HG03520 (cell line): ENCODE data around the gene RHOT2.

Experiments used
- ATAC-seq: cut with Tn5 transposase; IDR thresholded peaks from one replicate; pipeline ENCODE4 v1.9.1; 2021; ENCODE audit warnings: mild to moderate bottlenecking, moderate library complexity; ENCODE audit not compliant: unreplicated experiment

The RHOT2 gene

GRCh38 chr16:695355-696089, 27.6 kb downstream of the RHOT2 start:
- no peak for ATAC-seq

DNA sequence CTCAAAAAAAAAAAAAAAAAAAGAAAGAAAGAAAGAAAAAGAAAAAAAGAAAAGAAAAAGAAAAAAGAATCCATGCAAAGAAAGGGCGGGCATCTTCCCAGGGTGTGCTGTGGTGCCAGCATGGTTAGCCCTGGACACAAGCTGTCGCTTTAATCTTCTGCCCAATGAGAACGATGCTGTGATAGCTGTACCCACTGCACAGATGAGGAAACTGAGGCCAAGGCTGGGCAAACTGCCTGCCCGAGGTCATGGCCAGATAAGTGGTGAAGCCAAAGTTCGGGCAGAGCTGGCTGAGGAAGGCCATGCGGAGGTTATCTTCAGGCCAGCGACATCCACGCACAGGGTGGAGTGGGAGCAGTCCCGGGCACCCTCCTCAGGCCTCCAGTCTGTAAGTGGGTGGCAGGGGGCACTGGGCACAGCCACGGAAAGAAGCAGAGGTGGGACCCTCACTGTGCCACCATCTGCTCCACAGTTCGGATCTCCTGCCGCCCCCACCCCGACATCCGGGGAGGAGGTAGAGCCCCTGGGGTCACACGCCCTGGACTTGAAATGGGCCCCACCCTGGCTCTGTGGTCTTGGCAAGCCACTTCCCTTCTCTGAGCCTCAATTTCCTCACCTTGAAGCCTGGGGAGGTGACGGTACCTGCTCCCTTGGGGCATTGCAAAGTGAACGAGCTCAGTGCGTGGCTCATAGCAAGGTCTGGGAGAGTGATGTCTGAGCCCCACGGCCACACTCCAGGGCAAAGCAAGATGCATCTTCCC, 31.2 kb downstream of the RHOT2 start:
- ATAC-seq, result no peak

DNA sequence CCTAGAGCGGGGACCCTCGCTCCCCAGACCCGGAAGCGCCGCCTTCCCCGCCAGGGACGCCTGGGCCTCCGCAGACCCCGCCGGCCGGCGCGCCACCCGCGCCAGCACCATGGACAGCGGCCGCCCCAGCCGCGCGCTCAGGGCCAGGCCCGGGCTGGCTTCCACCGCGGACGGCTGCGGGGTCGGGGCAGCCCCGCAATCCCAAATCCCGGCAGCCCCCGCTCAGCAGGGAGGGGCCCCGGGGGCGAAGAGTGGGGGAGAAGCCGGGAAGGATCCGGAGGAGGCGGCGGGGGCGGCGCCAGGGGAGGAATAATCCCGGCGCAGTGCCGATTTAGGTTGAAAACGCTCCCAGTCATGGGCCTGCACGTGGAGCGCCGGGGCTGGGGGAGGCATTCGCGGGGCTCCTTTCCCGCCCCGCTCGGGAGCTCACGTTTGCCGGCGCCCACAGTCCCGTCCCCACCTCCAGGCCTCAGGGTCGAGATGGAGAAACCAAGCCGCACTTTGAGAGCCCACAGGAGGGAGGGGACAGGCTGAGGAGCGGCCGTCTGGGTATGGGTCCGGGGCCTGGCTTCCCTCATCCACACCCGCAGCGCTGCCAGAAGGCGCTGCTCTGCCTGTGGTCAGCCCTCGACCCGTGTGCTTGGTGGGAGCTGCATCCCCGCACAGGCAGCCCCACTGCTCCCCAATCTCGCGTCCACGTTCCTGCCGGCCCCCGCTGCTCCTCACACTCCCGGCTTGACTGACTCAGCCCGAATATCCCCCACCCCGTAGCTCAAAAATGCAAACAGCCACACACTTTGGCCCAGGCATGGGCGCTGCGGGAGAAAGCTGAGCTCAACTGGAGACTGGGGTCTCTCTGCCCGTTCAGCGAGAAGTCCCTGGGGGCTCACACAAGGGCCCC, 33.0 kb downstream of the RHOT2 start:
- no peak for ATAC-seq

- no peak for ATAC-seq
Observed at GRCh38 chr16:702341-702740, 34.4 kb downstream of the RHOT2 start.

DNA sequence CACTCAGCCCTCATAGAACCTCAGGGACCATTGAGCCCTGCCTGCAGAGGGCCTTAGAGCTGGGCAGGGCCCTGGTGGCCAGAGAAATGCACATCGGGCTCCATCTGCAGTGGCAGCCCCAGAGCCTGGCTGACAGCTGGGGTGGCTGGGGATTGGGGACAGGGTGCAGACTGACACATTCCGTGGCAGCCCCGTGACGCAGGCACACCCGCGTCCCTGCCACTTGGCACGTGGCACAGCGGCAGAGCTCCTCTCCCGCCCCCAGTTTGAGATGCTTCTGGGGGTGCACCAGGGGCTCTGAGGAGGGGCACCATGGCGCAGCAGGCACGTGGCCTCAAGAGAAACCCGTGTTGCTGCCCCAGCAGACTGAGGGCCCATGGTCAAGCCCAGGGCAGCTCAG, 35.5 kb downstream of the RHOT2 start:
- no peak for ATAC-seq

DNA sequence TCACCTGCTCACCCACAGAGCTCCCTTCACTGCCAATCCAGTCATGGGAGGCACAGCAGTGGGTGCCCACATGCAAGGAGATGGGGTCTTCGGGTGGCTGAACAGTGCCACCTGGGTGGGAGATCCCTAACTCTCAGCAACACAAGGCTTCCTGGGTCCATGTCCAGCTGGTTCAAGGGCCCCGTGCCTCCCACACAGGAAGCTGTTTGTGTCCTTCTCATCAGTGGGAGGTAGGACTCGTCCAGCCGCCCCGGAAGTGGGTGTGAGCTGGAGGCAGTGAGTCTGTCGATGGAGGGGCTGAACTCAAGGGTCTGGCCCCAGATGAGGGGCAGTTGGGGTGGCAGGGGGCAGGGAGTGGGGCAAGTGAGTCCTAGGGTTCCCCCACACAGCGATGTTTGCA, 36.1 kb downstream of the RHOT2 start:
- no peak for ATAC-seq

DNA sequence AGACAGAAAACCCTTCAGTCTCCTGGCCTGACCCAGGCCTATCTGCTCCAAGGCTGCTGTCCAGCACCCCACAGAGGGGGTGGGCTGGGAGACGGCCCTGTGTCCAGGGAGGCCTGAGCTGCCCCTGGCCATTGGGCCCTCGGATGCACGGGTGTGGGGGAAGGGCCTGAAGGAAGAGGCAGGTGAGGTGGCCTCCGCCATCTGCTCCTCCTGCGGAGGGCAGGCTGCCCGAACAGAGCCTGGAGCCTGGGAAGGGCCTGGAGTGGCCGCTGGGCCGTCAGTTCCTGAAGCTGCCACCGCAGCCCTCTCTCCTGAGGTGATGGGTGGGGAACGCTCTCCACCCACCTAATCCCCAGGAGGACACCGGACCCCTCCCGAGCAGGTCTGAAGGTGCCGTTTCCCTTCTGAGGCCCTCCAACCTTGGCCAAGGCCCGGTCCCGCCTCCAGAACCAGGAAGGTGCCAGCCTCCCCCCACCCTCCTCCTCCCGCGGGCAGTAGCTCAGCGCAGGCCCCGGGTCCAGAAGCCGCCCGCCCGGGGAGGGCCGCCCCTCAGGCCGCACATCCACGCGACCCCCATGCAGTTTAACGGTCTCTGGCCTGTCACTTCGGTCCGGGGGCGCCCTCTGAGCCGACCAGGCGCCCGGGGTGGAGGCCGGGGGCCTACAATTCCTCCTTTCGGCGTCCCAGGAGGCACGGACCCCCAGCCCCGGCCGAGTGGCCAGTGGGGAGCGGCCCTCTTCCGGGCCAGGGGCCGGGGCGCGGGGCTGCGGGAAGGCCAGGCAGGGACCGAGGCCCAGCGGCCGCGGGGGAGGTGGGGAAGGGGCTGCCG, 36.8 kb downstream of the RHOT2 start:
- no peak for ATAC-seq

- ATAC-seq, result no peak
Observed at GRCh38 chr16:705431-706188, 37.7 kb downstream of the RHOT2 start, which contains the start of gene FBXL16. TSS of gene FBXL16 (minus strand) at chr16:705801. CDS start at chr16:697405, 8,396 bp downstream.

DNA sequence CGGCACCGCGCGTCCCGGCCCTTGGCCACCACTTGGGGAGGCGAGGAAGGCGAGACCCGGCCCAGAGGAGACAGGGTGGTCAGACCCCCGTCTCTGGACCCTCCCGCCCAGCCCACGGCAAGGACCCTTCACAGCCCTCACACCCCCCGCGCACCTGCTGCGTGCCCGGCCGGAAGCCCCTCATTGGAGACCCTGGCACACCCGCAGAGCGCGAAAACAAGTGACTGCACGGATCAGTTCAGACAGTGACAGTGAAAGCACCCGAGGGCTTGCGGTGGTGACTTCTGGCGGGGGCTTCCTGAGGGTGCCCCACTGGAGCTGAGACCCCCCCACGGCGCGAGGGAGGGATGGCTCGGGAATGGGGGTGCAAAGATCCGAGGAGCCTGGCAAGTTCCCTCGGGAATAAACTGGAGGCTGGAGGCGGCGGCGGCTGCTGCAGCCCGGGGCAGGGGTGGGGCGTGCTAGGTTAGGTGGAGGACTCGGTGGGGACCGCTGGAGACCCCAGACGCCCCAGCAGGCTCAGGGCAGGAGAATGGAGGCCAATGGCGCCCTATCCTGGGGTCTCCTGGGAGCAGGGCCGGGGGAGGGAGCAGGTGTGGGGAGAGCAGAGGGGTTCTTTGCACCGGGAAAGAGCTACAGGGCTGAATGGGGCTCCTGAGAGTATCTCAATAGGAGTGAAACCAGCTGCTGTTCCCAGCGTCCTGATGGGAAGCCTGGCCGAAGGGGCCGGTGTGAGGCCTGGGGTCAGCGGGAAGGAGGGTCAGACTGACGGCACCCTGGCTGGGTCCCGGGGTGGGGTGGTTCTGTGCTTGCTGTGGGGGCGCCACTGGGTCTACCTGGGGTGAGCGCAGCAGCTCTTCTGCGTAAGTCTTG, 38.5 kb downstream of the RHOT2 start:
- ATAC-seq, result no peak

DNA sequence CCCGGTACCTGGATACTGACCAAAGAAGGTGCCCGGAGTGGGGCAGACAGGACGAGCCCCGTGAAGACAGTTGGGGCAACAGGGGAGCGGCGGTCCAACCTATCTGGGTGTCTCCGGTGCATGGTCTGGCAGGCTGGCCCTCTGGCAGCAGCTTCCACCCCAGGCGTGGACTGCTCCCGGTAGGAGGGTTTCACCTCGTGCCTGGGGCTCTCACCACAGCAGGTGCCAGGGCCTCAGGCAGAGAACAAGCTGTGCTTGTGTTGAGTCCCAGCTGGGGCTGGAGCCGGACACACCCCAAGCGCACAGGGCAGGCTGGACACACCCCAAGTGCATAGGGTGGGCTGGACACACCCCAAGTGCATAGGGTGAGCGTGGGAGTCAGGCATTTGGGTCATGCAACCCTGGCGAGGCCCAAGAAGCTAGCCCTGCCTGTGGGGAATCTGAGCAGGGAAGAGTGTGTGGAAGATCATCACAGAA, 39.2 kb downstream of the RHOT2 start:
- no peak for ATAC-seq

DNA sequence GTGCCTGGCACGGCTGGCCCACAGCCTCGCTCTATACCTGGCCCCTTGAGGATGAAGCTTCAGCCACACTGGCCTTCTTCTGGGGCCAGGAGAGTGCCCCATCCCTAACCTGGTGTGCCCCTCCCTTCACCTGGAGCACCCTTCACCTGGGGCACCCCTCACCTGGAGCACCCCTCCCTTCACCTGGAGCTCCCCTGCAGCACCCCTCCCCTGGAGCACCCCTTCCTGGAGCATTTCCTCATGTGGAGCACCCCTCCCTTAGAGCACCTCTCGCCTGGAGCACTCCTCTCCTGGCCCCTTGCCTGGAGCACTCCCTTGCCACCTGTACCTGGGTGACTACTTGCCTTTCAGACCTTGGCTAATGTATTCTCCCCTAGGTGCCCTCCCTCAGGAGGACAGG, 40.1 kb downstream of the RHOT2 start:
- no peak for ATAC-seq

DNA sequence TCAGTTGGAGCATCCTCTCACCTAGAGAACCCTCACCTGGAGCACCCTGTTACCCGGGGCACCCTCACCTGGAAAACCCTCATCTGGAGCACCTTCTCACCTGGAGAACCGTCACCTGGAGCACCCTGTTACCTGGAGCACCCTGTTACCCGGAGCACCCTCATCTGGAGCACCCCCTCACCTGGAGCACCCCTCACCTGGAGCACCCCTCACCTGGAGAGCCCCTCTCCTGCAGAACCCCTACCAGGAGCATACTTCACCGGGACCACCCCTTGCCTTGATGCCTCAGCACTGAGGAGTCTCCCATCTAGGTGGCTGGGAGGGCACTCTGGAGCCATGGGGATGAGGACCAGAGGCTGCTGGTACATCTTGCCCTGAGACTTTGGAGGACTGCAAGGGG, 41.0 kb downstream of the RHOT2 start:
- ATAC-seq, result no peak

DNA sequence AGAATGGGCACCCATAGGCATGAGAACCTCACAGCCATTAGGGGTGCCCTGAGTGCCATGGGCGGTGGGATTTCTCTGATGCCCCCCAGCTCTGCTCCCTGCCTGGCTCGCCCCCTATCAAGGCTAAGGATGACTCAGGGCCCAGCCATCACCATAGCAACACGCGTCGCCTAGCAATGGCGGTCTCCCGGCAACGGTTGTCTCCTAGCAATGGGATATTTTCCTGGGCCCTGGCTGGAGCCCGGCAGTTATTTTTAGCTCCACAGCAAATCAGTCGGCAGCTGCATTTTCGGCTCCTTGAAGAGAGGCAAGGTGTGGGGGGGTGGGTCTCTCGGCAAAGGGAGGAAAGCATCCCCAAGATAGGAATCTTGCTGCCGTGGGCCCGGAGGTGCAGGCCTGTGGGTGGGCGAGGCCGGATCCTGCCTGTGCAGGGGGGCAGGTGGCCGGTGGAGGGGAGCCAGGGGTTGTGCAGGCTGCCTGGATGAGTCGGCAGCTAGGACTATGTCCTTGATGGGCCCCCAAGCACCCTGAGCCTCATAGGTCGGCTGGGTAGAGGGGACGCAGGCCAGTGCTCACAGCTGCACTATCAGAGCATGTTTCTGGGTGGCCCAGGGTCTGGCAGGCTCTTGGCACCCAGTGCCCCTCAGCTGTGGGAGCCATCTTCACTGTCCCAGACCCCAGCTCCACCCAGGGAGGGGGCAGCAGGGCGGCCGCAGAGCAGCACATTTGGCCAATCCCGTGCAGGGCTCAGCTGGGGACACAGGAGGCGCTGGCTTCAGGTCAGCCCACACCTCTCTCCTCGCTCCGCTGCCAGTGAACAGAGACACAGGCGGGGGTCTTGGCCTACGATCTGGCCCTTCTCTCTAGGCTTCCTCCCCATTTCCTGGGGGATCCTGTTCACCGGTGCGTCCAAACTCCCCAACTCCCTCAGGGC, 41.9 kb downstream of the RHOT2 start:
- no peak for ATAC-seq

DNA sequence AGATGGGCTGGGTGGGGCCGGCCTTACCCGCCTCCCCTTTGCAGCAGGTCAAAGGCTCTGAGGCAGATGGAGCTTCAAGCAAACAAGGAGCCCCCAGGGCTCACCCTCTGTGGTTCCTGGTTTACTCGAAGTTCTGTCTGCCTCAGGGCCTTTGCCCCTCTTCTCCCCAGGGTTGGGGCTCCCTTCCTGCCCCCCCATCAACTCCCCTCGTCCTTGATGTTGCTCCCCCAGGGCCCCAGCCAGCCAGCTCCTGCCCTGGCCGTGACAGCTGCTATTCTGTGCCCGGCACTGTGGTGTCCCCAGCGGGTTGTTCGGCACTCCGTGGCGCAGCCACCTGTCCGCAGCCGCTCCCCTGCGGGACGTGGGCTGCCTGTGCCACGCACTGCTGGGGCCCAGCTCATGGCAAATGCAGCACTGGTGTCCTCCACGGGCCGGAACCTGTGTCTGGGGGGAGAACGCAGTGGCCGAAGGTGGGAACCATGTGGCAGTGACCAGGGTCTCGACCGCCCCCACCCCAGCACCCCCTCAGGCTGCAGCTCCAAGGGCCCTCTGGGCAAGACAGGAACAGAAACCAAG, 42.7 kb downstream of the RHOT2 start:
- no peak for ATAC-seq

- ATAC-seq, result no peak
Observed at GRCh38 chr16:711084-711483, 43.2 kb downstream of the RHOT2 start.

DNA sequence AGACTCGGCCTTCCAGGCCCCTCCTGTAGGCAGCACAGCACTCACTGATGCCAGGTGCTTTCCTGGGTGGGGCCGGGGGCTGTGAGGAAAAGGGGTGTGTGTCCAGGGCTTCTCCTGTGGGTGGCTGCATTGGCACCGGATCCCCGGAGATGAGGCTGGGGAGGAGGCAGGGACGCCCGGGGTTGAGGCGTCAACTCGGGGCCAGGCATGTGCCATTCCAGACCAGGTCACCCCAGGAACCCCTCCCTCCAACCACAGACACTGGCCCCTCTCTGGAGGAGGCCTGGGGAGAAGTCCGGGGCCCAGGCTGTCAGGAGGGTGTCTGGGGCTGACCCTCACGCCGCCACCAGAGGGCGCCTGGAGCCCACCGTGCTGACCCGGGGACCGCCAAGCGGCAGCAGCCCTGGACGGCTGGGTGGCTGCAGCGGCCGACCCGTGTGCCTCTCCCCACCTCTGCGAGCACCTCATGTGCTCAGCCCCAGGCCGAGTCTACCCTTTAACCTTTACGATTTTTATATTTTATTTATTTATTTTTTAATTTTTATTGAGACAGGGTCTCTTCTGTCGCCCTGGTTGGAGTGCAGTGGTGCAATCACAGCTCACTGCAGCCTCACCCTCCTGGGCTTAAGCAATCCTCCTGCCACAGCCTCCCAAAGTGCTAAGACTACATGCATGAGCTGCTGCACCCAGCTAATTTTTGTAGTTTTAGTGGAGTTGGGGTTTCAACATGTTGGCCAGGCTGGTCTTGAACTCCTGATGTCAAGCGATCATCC, 43.8 kb downstream of the RHOT2 start:
- no peak for ATAC-seq
